HFF-Myc (cell line): ENCODE data around the gene SPTAN1.
A peak's percentile ranks its signal among the peaks of the same experiment; 100 is the strongest.
"Not testable (repeated sequence)": the region's sequence is repeated elsewhere in the genome, so short reads cannot be mapped to it uniquely, and the experiment has no call there.

Experiments
- DNase-seq: peaks from one replicate; pipeline ENCODE4 v3.0.0-alpha.2; 2011; ENCODE audit warnings: low read depth; ENCODE audit errors: extremely low read depth
- H3K4me3 ChIP-seq: replicated peaks from 2 replicates; pipeline ENCODE4 v1.5.1; 2011; ENCODE audit warnings: low read depth, mild to moderate bottlenecking, control low read depth, low read length
- TF ChIP-seq, protein P1 (sequence below): IDR thresholded peaks from 2 replicates; pipeline ENCODE4 v1.5.1; 2012; ENCODE audit warnings: mild to moderate bottlenecking, low read depth, low read length, control low read depth; ENCODE audit errors: missing control alignments

The SPTAN1 gene

DNA sequence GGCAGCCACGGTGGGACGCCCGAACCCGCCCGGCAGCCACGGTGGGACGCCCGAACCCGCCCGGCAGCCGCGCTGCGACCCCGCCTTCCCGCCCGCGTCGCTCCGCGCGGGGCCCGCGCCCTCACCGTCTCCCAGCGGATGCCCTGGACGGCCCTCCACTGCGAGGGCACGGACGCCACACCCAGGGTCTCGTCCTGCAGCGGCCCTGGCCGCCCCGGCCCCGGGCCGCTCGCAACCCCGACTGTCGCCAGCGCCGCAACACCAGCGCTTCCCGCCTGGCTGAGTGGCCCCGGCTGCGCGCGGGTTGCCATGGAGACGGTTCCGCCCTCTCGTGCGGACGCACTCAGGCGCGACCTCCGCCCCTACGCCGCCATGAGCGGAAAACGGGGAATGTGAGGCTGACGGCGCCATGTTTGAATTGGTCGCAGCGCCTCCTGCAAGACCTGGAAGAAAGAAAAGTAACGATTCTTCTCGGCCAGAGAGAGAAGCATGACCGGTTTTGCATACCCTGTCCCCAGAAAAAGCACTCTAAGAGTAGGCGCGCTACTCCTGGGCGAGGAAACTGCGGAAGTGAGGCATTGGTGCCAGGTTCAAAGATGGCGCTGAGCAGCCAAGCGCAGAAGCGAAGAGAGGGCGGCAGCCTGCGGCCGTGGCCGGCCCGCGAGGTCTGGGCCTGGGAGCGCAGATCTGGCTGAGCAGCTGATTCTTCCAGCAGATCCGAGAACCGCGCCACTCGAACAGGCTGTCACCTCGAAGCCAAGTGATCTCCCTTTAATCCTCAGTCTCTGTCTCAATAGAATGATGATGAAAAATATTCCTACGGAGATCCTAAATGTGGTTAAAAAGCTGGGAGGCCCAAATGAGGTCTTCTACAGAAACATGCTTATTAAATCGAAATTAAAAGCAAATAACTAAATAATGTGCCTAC lies 104.3 kb downstream of the SPTAN1 start, which contains the start of gene DYNC2I2:
TSS of gene DYNC2I2 (minus strand) at position 432 of the 928 bp plus-strand sequence. CDS start at position 311, 121 bp downstream.
- peak; percentile 83 for DNase-seq
- H3K4me3 ChIP-seq, result peak within 1 kb of the TSS; percentile 59
- TF ChIP-seq, protein P1, sequence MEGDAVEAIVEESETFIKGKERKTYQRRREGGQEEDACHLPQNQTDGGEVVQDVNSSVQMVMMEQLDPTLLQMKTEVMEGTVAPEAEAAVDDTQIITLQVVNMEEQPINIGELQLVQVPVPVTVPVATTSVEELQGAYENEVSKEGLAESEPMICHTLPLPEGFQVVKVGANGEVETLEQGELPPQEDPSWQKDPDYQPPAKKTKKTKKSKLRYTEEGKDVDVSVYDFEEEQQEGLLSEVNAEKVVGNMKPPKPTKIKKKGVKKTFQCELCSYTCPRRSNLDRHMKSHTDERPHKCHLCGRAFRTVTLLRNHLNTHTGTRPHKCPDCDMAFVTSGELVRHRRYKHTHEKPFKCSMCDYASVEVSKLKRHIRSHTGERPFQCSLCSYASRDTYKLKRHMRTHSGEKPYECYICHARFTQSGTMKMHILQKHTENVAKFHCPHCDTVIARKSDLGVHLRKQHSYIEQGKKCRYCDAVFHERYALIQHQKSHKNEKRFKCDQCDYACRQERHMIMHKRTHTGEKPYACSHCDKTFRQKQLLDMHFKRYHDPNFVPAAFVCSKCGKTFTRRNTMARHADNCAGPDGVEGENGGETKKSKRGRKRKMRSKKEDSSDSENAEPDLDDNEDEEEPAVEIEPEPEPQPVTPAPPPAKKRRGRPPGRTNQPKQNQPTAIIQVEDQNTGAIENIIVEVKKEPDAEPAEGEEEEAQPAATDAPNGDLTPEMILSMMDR, result no peak

DNA sequence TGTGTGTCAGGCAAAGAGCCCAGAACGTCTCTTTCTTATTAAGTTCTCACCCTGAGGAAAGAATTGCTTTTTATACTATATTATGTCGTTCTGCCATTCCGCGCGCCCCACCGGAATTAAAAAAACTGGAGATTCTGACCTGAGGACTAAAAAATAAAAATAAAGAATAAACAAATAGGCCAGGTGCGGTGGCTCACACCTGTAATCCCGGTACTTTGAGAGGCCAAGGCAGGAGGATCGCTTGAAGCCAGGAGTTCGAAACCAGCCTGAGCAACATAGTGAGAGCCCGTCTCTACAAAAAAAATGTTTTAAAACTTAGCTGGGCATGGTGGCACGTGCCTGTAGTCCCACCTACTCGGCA lies 104.9 kb downstream of the SPTAN1 start:
- DNase-seq, result no peak
- no peak overlapping the region; the same call in 1 of the 2 replicates for H3K4me3 ChIP-seq
- TF ChIP-seq, protein P1, result no peak

DNA sequence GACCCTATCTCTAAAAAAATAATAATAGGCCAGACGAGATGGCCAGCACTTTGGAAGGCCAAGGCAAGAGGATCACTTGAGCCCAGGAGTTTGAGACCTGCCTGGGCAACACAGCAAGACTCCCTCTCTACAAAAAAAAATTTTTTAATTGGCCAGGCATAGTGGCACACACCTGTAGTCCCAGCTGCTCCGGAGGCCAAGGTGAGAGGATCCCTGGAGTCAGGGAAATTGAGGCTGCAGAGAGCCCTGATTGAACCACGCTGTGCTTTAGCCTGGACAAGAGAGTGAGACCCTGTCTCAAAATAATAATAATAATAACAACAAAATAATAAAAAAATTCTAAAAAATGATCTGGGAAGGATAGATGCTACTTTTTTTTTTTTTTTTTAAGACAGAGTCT lies 105.4 kb downstream of the SPTAN1 start:
- TF ChIP-seq, protein P1, result no peak
- no peak for DNase-seq
- H3K4me3 ChIP-seq, result no peak overlapping the region

DNA sequence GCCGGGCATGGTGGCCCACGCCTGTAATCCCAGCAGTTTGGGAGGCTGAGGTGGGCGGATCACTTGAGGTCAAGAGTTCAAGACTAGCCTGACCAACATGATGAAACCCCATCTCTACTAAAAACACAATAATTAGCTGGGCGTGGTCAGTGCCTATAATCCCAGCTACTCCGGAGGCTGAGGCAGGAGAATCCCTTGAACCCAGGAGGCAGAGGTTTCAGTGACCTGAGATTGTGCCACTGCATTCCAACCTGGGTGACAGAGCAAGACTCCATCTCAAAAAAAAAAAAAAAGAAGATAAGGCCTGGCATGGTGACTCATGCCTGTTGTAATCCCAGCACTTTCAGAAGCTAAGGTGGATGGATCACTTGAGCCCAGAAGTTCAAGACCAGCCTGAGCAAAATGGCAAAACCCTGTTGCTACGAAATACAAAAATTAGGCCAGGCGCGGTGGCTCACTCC lies 114.1 kb downstream of the SPTAN1 start:
- not testable (repeated sequence) for DNase-seq, H3K4me3 ChIP-seq

DNA sequence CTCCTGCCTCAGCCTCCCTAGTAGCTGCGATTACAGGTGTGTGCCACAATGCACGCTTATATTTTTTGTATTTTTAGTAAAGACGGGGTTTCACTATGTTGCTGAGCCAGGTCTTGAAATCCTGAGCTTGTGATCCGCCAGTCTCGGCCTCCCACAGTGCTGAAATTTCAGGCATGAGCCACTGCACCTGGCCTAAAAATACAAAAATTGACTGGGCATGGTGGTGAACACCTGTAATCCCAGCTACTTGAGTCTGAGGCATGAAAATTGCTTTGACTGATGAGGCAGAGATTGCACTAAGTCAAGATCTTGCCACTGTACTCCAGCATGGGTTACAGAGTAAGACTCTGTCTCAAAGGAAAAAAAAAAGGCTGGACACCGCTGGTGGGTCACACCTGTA lies 117.4 kb downstream of the SPTAN1 start:
- TF ChIP-seq, protein P1, result no peak
- H3K4me3 ChIP-seq, result no peak overlapping the region
- no peak for DNase-seq

DNA sequence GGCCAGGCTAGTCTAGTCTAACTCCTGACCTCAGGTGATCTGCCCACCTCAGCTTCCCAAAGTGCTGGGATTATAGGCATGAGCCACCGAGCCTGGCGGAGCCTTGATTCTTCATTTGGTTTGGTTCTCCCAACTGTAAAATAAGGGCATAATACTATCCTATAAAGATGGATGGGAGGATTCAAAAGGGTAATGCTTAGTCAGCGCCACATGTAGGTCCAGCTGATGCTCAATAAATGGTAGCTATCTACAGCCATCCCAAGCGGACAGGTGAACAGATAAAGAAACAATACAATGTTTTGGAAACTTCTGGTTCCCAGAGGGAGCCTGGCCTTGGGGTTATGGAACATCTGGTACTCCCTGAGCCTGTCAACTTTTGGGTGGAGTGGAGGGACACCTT lies 123.0 kb downstream of the SPTAN1 start:
- no peak for DNase-seq
- no peak overlapping the region for H3K4me3 ChIP-seq
- TF ChIP-seq, protein P1, result no peak

DNA sequence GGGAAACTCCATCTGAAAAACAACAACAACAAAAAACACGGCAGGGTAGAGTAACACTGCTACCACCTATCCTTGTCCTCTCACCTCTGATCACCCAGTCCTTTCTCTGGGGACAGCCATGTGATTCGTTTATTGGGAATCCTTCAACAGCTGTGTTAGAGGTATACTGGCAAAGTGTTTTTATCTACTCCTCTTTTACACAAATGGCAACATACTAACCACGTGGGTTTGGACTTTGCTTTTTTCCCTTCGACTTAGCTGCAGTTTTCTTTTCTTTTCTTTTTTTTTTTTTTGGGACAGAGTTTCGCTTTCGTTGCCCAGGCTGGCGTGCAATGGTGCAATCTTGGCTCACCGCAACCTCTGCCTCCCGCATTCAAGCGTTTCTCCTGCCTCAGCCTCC lies 125.4 kb downstream of the SPTAN1 start:
- H3K4me3 ChIP-seq, result no peak overlapping the region
- TF ChIP-seq, protein P1, result no peak
- DNase-seq, result no peak
